ENCODE measurements around the gene CAMK4.

CAMK4 gene

GRCh38 chr5:111434800-111435199 is 210.6 kb downstream of the CAMK4 start:
- no peak overlapping the region for H3K27ac Mint-ChIP-seq
- no peak overlapping the region for H3K4me3 Mint-ChIP-seq
- H3K27me3 Mint-ChIP-seq, result no peaks in the 10 kb centered on the region
- peaks cover 34% of the 10 kb centered on the region for H3K36me3 Mint-ChIP-seq
- DNase-seq, result no peak
- CTCF ChIA-PET, result no interaction called here
- peaks cover 23% of the 10 kb centered on the region for H3K4me1 Mint-ChIP-seq
- H3K9me3 Mint-ChIP-seq, result peaks cover 15% of the 10 kb centered on the region

GRCh38 chr5:111439473-111440075 is 215.4 kb downstream of the CAMK4 start:
- Mint-ChIP-seq H3K4me1 (no peaks in the 10 kb centered on the region), H3K9me3 (no peaks in the 10 kb centered on the region), H3K27me3 (no peaks in the 10 kb centered on the region), H3K27ac (no peak overlapping the region), H3K4me3 (no peak overlapping the region), H3K36me3 (peaks cover 28% of the 10 kb centered on the region)
- no peak for DNase-seq
- CTCF ChIA-PET, result interaction anchor here (1.3 kb wide), 1 partner anchor 9 kb away, joined by 3 read pairs; no protein-coding TSS in a partner anchor

GRCh38 chr5:111447099-111447498 is 222.9 kb downstream of the CAMK4 start:
- H3K36me3 Mint-ChIP-seq, result peaks cover 46% of the 10 kb centered on the region

GRCh38 chr5:111447822-111448221 is 223.6 kb downstream of the CAMK4 start:
- H3K9me3 Mint-ChIP-seq, result no peaks in the 10 kb centered on the region
- CTCF ChIA-PET, result no interaction called here
- H3K27ac Mint-ChIP-seq, result peak overlapping the region; percentile 42
- H3K4me3 Mint-ChIP-seq, result no peak overlapping the region
- H3K4me1 Mint-ChIP-seq, result peaks cover 9% of the 10 kb centered on the region
- peaks cover 50% of the 10 kb centered on the region for H3K36me3 Mint-ChIP-seq
- DNase-seq, result no peak
- H3K27me3 Mint-ChIP-seq, result no peaks in the 10 kb centered on the region

More at GRCh38 chr5:111447099-111447498, 222.9 kb downstream of the CAMK4 start:
- DNase-seq, result no peak
- peaks cover 9% of the 10 kb centered on the region for H3K4me1 Mint-ChIP-seq
- H3K4me3 Mint-ChIP-seq, result no peak overlapping the region
- no peaks in the 10 kb centered on the region for H3K9me3 Mint-ChIP-seq
- no peak overlapping the region for H3K27ac Mint-ChIP-seq
- CTCF ChIA-PET, result no interaction called here
- no peaks in the 10 kb centered on the region for H3K27me3 Mint-ChIP-seq

- H3K4me3 Mint-ChIP-seq, result no peak overlapping the region
- DNase-seq, result no peak
- no peaks in the 10 kb centered on the region for H3K27me3 Mint-ChIP-seq
- no peak overlapping the region for H3K27ac Mint-ChIP-seq
- CTCF ChIA-PET, result no interaction called here
- H3K36me3 Mint-ChIP-seq, result peaks cover 55% of the 10 kb centered on the region
- no peaks in the 10 kb centered on the region for H3K4me1 Mint-ChIP-seq
- no peaks in the 10 kb centered on the region for H3K9me3 Mint-ChIP-seq
Measured at GRCh38 chr5:111453295-111453694, 229.1 kb downstream of the CAMK4 start.

- CTCF ChIA-PET, result no interaction called here
- DNase-seq, result no peak
- H3K27me3 Mint-ChIP-seq, result no peaks in the 10 kb centered on the region
- H3K9me3 Mint-ChIP-seq, result no peaks in the 10 kb centered on the region
- peaks cover 55% of the 10 kb centered on the region for H3K36me3 Mint-ChIP-seq
- no peak overlapping the region for H3K27ac Mint-ChIP-seq
- no peaks in the 10 kb centered on the region for H3K4me1 Mint-ChIP-seq
- no peak overlapping the region for H3K4me3 Mint-ChIP-seq
Measured at GRCh38 chr5:111453747-111454146, 229.6 kb downstream of the CAMK4 start.

- DNase-seq, result no peak
- H3K36me3 Mint-ChIP-seq, result peaks cover 57% of the 10 kb centered on the region
- H3K27ac Mint-ChIP-seq, result no peak overlapping the region
- H3K4me1 Mint-ChIP-seq, result no peaks in the 10 kb centered on the region
- H3K9me3 Mint-ChIP-seq, result no peaks in the 10 kb centered on the region
- CTCF ChIA-PET, result no interaction called here
- H3K4me3 Mint-ChIP-seq, result no peak overlapping the region
- H3K27me3 Mint-ChIP-seq, result no peaks in the 10 kb centered on the region
Measured at GRCh38 chr5:111454198-111454622, 230.0 kb downstream of the CAMK4 start.

- Mint-ChIP-seq H3K4me3 (no peak overlapping the region), H3K4me1 (no peaks in the 10 kb centered on the region), H3K36me3 (peaks cover 55% of the 10 kb centered on the region), H3K27me3 (no peaks in the 10 kb centered on the region), H3K27ac (no peak overlapping the region), H3K9me3 (no peaks in the 10 kb centered on the region)
- CTCF ChIA-PET, result no interaction called here
- no peak for DNase-seq
Measured at GRCh38 chr5:111454776-111455175, 230.6 kb downstream of the CAMK4 start.

- Mint-ChIP-seq H3K36me3 (peaks cover 56% of the 10 kb centered on the region), H3K27ac (no peak overlapping the region), H3K4me3 (no peak overlapping the region), H3K27me3 (no peaks in the 10 kb centered on the region), H3K4me1 (peaks cover 5% of the 10 kb centered on the region), H3K9me3 (peaks cover 12% of the 10 kb centered on the region)
- CTCF ChIA-PET, result no interaction called here
- DNase-seq, result no peak
Measured at GRCh38 chr5:111461255-111461671, 237.1 kb downstream of the CAMK4 start.

- Mint-ChIP-seq H3K4me1 (peaks cover 5% of the 10 kb centered on the region), H3K27ac (no peak overlapping the region), H3K27me3 (no peaks in the 10 kb centered on the region), H3K36me3 (peaks cover 60% of the 10 kb centered on the region), H3K4me3 (no peak overlapping the region), H3K9me3 (peaks cover 12% of the 10 kb centered on the region)
- no peak for DNase-seq
- CTCF ChIA-PET, result no interaction called here
Measured at GRCh38 chr5:111461934-111462333, 237.8 kb downstream of the CAMK4 start.

GRCh38 chr5:111463311-111463710 is 239.1 kb downstream of the CAMK4 start:
- Mint-ChIP-seq H3K27me3 (no peaks in the 10 kb centered on the region), H3K4me3 (no peak overlapping the region), H3K4me1 (peaks cover 5% of the 10 kb centered on the region), H3K9me3 (peaks cover 12% of the 10 kb centered on the region), H3K36me3 (peaks cover 58% of the 10 kb centered on the region), H3K27ac (no peak overlapping the region)
- DNase-seq, result no peak
- CTCF ChIA-PET, result no interaction called here

GRCh38 chr5:111469293-111469896 is 245.2 kb downstream of the CAMK4 start:
- H3K27me3 Mint-ChIP-seq, result no peaks in the 10 kb centered on the region
- peaks cover 56% of the 10 kb centered on the region for H3K36me3 Mint-ChIP-seq
- CTCF ChIA-PET, result interaction anchor here (0.9 kb wide), 1 partner anchor 9 kb away, joined by 3 read pairs; no protein-coding TSS in a partner anchor
- no peak for DNase-seq
- no peaks in the 10 kb centered on the region for H3K4me1 Mint-ChIP-seq
- no peak overlapping the region for H3K27ac Mint-ChIP-seq
- H3K4me3 Mint-ChIP-seq, result no peak overlapping the region
- peaks cover 14% of the 10 kb centered on the region for H3K9me3 Mint-ChIP-seq

- no peaks in the 10 kb centered on the region for H3K27me3 Mint-ChIP-seq
- CTCF ChIA-PET, result interaction anchor here (0.9 kb wide), 1 partner anchor 9 kb away, joined by 3 read pairs; no protein-coding TSS in a partner anchor
Measured at GRCh38 chr5:111469903-111470302, 245.7 kb downstream of the CAMK4 start.

GRCh38 chr5:111472096-111472495 is 247.9 kb downstream of the CAMK4 start:
- Mint-ChIP-seq H3K9me3 (peaks cover 5% of the 10 kb centered on the region), H3K4me3 (no peak overlapping the region), H3K27me3 (no peaks in the 10 kb centered on the region), H3K4me1 (no peaks in the 10 kb centered on the region), H3K36me3 (peaks cover 45% of the 10 kb centered on the region), H3K27ac (no peak overlapping the region)
- CTCF ChIA-PET, result no interaction called here
- no peak for DNase-seq

More at GRCh38 chr5:111469903-111470302, 245.7 kb downstream of the CAMK4 start:
- DNase-seq, result no peak
- peaks cover 12% of the 10 kb centered on the region for H3K9me3 Mint-ChIP-seq
- H3K4me3 Mint-ChIP-seq, result no peak overlapping the region
- no peak overlapping the region for H3K27ac Mint-ChIP-seq
- H3K4me1 Mint-ChIP-seq, result no peaks in the 10 kb centered on the region
- peaks cover 55% of the 10 kb centered on the region for H3K36me3 Mint-ChIP-seq

- CTCF ChIA-PET, result no interaction called here
- H3K27ac Mint-ChIP-seq, result peak overlapping the region; percentile 33
Measured at GRCh38 chr5:111472579-111472978, 248.4 kb downstream of the CAMK4 start.

More at GRCh38 chr5:111472579-111472978, 248.4 kb downstream of the CAMK4 start:
- Mint-ChIP-seq H3K4me1 (no peaks in the 10 kb centered on the region), H3K27me3 (no peaks in the 10 kb centered on the region), H3K36me3 (peaks cover 46% of the 10 kb centered on the region), H3K4me3 (no peak overlapping the region), H3K9me3 (peaks cover 5% of the 10 kb centered on the region)
- no peak for DNase-seq

Data from activated naive CD4-positive, alpha-beta T cell treated with anti-CD3 and anti-CD28 coated beads, Interleukin-2, amount 10 ng/mL, durations not matched to agents 7 days and 5 days (primary cell).